Panc1 (cell line): Measurements from ENCODE around the gene AGRN. TPM values are rescaled to one million over a fixed set of nuclear protein-coding genes. Genes with fewer than 3 reads are reported as not detected.
"Not testable (repeated sequence)": the region's sequence is repeated elsewhere in the genome, so short reads cannot be mapped to it uniquely, and the experiment has no call there.

Source experiments
- ATAC-seq: fragments of 200-7000 bp; cut with Tn5 transposase; 2 replicates; pipeline ENCODE4 v1.9.1; 2020; ENCODE audit warnings: mild to moderate bottlenecking, moderate library complexity
- BruUV-seq: library from RNA; stranded (reverse); fragments of 400-500 nt; replicated peaks from 2 replicates; lab custom pipeline; 2021; lab: Mats Ljungman, UMichigan
- CTCF ChIA-PET: fragments of 300-600 bp; sonication (Branson Sonifier 250); formaldehyde crosslinking; loops from one replicate; lab custom pipeline; 2022; ENCODE audit warnings: antibody characterized with exemption; lab: Charles Lee
- POLR2A ChIA-PET: fragments of 300-600 bp; sonication (Branson Sonifier 250); formaldehyde crosslinking; loops from one replicate; lab custom pipeline; 2022; ENCODE audit warnings: antibody characterized with exemption; lab: Charles Lee
- DNase-seq: peaks from one replicate; pipeline ENCODE4 v3.0.0-alpha.2; 2010; ENCODE audit warnings: low read depth, low spot score
- H3K27ac ChIP-seq: 2 replicates; pipeline ENCODE4 v1.5.1; 2011; ENCODE audit warnings: mild to moderate bottlenecking, low read length, inconsistent platforms
- H3K27me3 ChIP-seq: fragments of 200-500 bp; sonication (Bioruptor generic); 2 replicates; pipeline ENCODE4 v1.6.0; 2014; ENCODE audit warnings: low read length, inconsistent platforms; ENCODE audit not compliant: control insufficient read depth, insufficient read depth
- H3K36me3 ChIP-seq: fragments of 200-500 bp; sonication (Bioruptor generic); 2 replicates; pipeline ENCODE4 v1.5.1; 2014; ENCODE audit warnings: inconsistent platforms, mild to moderate bottlenecking, low read length, moderate library complexity; ENCODE audit not compliant: control insufficient read depth, insufficient read depth
- H3K4me1 ChIP-seq: 2 replicates; pipeline ENCODE4 v1.5.1; 2011; ENCODE audit warnings: inconsistent platforms, mild to moderate bottlenecking, low read length, moderate library complexity; ENCODE audit not compliant: control insufficient read depth, insufficient read depth
- H3K4me3 ChIP-seq, 2 experiments: 2 replicates each; pipeline ENCODE4 v1.5.1; 2011 to 2012; ENCODE audit warnings: low read depth in 2 of 2, low read length in 2 of 2, mild to moderate bottlenecking in 2 of 2, inconsistent platforms in 1 of 2, moderate library complexity in 1 of 2
- H3K9me3 ChIP-seq: fragments of 200-500 bp; sonication (Bioruptor generic); 2 replicates; pipeline ENCODE4 v1.5.1; 2014; ENCODE audit warnings: low read depth, mild to moderate bottlenecking, inconsistent platforms, low read length, moderate library complexity; ENCODE audit not compliant: control insufficient read depth, insufficient read depth
- CTCF ChIP-seq: fragments of 450-650 bp; IDR thresholded peaks from 2 replicates; pipeline ENCODE4 v1.5.1; 2017; ENCODE audit warnings: mild to moderate bottlenecking
- POLR2AphosphoS5 ChIP-seq: IDR thresholded peaks from 2 replicates; pipeline ENCODE4 v1.6.1; 2012; ENCODE audit warnings: mild to moderate bottlenecking, low read depth, low read length, moderate library complexity
- SIN3A ChIP-seq: IDR thresholded peaks from 2 replicates; pipeline ENCODE4 v1.6.1; 2012; ENCODE audit warnings: low read depth, mild to moderate bottlenecking, low read length, moderate library complexity, borderline replicate concordance; ENCODE audit not compliant: insufficient read depth
- TCF7L2 ChIP-seq: IDR thresholded peaks from 2 replicates; pipeline ENCODE4 v1.6.1; 2011; ENCODE audit warnings: mild to moderate bottlenecking, low read depth, low read length, inconsistent platforms
- in situ Hi-C: cut with HindIII; loops from 2 replicates; pipeline ENCODE4 v1.10.0; 2016; ENCODE audit warnings: low sequenced_read_pairs, low pct_unique_long_range_greater_than_20kb
- intact Hi-C: fragments of 100-400 bp; cut with micrococcal nuclease; formaldehyde crosslinking; loops from one replicate; pipeline ENCODE4 v1.10.0; 2022; ENCODE audit not compliant: unreplicated experiment
- total RNA-seq: library from RNA; stranded (reverse); gene quantifications from one replicate; pipeline ENCODE4 v1.2.1, GENCODE V29; 2021; ENCODE audit not compliant: unreplicated experiment
- TF ChIP-seq, protein P1 (sequence below), 2 experiments: IDR thresholded peaks; 2 replicates each; pipeline ENCODE4 v1.6.1; 2011 to 2012; ENCODE audit warnings: low read depth in 2 of 2, control low read depth in 1 of 2, low read length in 1 of 2, mild to moderate bottlenecking in 1 of 2, moderate library complexity in 1 of 2; ENCODE audit not compliant: insufficient read depth in 1 of 2

AGRN gene
- total RNA-seq, 1 experiment from 2014 or later, result 153 TPM

GRCh38 chr1:993379-993995 lies 26.4 kb upstream of the AGRN start:
- peaks cover 16% of the 10 kb centered on the region for H3K4me1 ChIP-seq
- ChIA-PET POLR2A (interaction anchor here (0.6 to 0.8 kb wide), 2 partner anchors 13 to 65 kb away, joined by 3 to 10 read pairs; no protein-coding TSS in a partner anchor), CTCF (no interaction called here)
- H3K27me3 ChIP-seq, result no peaks in the 10 kb centered on the region
- in situ Hi-C loops (no loop called here), intact Hi-C loops (no loop called here)
- BruUV-seq, result no TSS peak
- DNase-seq (no peak), ATAC-seq (no peak)
- no peak overlapping the region for H3K4me3 ChIP-seq
- no peaks in the 10 kb centered on the region for H3K9me3 ChIP-seq
- H3K27ac ChIP-seq, result no peak overlapping the region
- H3K36me3 ChIP-seq, result no peaks in the 10 kb centered on the region
- TF ChIP-seq, protein P1, sequence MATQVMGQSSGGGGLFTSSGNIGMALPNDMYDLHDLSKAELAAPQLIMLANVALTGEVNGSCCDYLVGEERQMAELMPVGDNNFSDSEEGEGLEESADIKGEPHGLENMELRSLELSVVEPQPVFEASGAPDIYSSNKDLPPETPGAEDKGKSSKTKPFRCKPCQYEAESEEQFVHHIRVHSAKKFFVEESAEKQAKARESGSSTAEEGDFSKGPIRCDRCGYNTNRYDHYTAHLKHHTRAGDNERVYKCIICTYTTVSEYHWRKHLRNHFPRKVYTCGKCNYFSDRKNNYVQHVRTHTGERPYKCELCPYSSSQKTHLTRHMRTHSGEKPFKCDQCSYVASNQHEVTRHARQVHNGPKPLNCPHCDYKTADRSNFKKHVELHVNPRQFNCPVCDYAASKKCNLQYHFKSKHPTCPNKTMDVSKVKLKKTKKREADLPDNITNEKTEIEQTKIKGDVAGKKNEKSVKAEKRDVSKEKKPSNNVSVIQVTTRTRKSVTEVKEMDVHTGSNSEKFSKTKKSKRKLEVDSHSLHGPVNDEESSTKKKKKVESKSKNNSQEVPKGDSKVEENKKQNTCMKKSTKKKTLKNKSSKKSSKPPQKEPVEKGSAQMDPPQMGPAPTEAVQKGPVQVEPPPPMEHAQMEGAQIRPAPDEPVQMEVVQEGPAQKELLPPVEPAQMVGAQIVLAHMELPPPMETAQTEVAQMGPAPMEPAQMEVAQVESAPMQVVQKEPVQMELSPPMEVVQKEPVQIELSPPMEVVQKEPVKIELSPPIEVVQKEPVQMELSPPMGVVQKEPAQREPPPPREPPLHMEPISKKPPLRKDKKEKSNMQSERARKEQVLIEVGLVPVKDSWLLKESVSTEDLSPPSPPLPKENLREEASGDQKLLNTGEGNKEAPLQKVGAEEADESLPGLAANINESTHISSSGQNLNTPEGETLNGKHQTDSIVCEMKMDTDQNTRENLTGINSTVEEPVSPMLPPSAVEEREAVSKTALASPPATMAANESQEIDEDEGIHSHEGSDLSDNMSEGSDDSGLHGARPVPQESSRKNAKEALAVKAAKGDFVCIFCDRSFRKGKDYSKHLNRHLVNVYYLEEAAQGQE (IDR thresholded peaks at IDR 0.05; ENCODE audit: insufficient read depth in 1 of 2, low read depth in 2 of 2, low read length in 1 of 2), result no peak
- no peak for TF ChIP-seq POLR2AphosphoS5
- no peak for TF ChIP-seq TCF7L2
- no peak for TF ChIP-seq CTCF
- TF ChIP-seq SIN3A, result no peak

DNA sequence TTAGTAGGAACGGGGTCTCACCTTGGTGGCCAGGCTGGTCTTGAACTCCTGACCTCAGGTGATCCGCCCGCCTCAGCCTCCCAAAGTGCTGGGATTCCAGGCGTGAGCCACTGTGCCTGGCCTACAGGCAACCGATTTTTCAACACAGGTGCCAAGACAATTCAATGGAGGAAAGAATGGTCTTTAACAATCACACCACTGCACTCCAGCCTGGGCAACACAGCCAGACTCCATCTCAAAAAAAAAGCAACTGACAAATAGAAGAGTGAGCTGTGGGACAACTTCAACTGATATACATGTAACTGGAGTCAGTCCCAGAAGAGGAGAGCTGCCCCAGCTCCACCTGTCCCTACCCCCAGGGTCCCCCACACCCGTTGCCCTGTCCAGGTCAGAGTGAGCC lies 25.4 kb upstream of the AGRN start:
- in situ Hi-C loops, H3K4me3 ChIP-seq, ATAC-seq, intact Hi-C loops, CTCF ChIA-PET, H3K9me3 ChIP-seq, POLR2A ChIA-PET, H3K36me3 ChIP-seq, DNase-seq, BruUV-seq, H3K27ac ChIP-seq, H3K27me3 ChIP-seq: not testable (repeated sequence)
- peaks cover 16% of the 10 kb centered on the region for H3K4me1 ChIP-seq
